Left renal cortex interstitium (tissue), 4 donors: ENCODE results near the gene FBXL20. TPM values are rescaled to one million over a fixed set of nuclear protein-coding genes. Genes with fewer than 3 reads are reported as not detected.
A peak's percentile ranks its signal among the peaks of the same experiment; 100 is the strongest.
"Not testable (repeated sequence)": the region's sequence is repeated elsewhere in the genome, so short reads cannot be mapped to it uniquely, and the experiment has no call there.

Experiments
- DNase-seq, 4 donors: peaks; one replicate each; pipeline ENCODE4 v3.0.0-alpha.2; 2013; ENCODE audit warnings: low read depth in 4 of 4, low spot score in 2 of 4, missing footprints in 1 of 4
- polyA plus RNA-seq, 4 donors: library from polyadenylated mRNA; unstranded; fragments of 120-200 nt; gene quantifications; one replicate each; pipeline ENCODE4 v1.2.1, GENCODE V29; 2013; ENCODE audit not compliant: insufficient read length in 4 of 4

The FBXL20 gene
- polyA plus RNA-seq, 4 donors: 11.4 to 17.4 (median 13.2) TPM

DNA sequence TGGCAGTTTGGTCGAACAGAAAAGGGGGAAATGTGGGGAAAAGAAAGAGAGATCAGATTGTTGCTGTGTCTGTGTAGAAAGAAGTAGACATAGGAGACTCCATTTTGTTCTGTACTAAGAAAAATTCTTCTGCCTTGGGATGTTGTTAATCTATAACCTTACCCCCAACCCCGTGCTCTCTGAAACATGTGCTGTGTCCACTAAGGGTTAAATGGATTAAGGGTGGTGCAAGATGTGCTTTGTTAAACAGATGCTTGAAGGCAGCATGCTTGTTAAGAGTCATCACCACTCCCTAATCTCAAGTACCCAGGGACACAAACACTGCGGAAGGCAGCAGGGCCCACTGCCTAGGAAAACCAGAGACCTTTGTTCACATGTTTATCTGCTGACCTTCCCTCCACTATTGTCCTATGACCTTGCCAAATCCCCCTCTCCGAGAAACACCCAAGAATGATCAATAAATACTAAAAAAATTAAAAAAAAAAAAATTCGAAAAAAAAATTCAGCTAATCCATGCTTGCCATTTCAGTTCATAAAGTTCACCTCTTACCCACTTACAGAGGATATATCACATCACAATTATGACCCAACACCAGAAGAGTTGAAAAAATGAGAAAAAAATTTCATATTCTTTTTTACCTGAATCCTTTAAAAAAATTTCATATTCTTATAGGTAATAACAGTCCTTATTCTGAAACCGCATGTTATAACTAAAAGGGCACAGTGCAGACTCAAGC is 67.2 kb downstream of the FBXL20 start:
- not testable (repeated sequence) for DNase-seq

DNA sequence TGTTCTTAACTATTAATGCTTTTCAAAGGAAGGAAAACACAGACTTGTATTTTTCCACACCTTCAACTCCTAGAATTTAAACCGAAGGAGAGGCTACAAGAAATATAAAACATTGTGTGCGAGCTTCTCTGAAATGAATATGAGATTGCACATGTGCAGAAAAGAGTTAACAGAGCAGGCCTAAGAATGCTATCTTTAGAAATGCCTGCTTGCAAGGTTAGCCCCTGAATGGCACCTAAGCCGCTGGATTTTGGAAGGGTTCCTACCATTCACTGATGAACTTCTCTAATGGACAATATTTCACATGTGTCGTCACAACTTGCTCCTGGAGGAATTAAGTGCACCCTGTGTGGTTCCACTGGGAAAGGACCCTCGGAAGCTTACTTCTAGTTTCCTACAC is 69.3 kb downstream of the FBXL20 start:
- no peak for DNase-seq

DNA sequence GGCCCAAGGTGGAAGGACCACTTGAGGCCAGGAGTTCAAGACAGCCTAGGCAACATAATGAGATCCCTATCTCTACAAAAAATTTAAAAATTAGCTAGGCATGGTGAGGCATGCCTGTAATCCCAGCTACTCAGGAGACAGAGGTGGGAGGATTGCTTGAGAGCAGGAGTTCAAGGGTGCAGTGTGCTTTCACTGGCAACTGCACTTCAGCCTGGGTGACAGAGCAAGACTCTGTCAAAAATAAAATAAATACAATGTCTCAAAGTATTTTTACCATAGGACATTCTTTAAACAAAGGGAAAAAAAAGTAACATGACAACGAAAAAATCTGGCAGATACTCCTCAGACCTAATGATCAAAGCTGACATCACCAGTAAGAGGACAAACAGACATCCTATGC is 72.6 kb downstream of the FBXL20 start:
- DNase-seq: no peak

DNA sequence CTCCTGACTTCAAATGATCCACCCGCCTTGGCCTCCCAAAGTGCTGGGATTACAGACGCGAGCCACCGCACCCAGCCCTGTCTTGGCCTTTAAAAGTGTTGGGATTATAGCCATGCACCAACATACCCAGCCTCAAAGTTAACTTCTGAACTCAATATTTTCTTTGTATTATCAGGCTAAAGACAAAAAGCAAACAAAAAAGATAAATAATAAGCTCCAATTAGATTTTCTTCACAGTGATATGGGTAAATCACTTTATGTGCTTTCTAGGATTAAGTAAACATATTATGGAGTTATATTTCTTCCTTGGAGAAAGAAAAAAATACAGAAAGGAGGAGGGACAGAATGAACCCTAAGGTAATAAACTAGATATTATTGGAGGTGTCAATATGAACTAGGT is 74.3 kb downstream of the FBXL20 start:
- DNase-seq: no peak

DNA sequence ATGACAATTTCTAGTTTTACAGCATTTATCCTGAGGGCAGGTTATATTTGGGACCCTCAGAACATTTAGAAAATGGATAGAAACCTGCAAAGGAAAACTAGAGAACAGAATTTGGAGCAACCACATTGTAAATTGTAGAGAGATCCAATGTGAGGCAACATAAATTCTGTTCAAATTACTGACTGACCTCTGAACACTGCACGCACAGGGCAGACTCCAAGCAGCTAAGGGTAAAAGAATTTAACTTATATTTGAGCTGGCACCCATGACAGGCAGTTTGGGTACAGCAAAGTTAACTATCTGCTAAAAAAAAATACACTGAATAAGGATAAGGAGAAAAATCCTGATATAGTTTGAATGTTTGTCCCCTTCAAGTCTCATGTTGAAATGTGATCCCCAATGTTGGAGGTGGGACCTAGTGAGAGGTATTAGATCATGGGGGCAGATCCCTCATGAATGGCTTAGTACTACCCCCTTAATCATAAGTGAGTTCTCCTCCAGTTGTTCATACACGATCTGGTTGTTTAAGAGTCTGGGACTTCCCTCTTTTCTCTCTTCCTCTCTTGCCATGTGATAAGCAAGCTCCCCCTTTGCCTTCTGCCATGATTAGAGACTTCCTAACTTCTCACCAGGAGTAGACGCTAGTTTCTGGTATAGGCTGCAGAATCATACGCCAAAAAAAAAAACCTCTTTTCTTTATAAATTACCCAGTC is 75.7 kb downstream of the FBXL20 start:
- DNase-seq: no peak

DNA sequence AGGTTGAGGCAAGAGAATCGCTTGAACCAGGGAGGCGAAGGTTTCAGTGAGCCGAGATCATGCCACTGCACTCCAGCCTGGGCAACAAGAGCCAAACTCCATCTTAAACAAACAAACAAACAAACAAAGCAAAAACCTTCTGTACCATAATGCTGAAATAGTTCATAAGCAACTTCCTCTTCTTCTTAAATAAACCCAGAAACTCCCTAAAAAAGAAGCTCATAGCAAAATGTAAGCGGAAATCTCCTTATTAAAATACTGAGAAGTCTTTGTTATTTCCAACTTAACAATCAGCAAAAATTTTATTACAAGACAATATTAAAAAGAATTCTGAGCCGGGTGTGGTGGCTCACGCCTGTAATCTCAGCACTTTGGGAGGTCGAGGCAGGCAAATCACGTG is 82.8 kb downstream of the FBXL20 start:
- no peak for DNase-seq

DNA sequence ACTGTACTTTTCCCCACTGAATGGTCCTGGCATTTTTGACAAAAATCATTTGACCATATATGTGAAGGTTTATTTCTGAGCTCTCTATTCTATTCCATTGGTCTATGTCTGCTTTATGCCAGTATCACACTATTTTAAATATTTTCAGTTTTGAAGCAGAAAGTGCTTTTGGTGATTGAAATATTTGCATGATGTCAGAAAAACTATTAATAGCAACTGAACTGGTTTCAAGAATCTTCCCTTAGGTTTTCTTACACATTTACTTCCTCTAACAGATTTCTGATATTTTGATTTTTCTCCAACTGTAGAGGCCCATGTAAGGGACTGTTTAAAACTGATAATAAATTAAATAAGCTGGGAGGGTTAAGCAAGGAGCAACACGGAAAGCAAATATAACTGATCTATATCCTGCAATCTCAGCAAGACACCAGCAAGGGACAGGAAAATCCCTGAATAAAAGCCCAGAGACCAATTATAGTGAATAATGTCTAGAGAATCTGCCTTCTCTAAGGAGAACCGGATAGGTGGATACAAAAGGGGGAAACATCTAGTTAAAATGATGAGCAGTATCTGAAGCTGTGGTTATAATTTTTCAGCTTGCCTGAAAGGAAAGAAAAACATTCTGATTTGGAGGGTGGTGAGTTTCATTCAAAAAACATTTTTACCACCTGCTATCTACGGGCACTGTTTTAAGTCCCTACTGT is 94.8 kb downstream of the FBXL20 start:
- no peak for DNase-seq

DNA sequence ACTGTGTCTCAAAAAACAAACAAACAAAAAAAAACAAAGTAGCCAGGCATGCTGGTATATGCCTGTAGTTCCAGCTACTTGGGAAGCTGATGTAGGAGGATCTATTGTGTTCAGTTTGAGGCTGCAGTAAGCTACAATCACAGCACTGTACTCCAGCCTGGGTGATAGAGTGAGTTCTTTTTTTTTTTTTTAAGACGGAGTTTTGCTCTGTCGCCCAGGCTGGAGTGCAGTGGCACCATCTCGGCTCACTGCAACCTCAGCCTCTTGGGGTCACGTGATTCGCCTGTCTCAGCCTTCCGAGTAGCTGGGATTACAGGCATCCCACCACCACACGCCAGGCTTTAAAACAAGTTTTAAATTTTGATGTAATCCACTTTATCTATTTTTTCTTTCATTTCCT is 95.4 kb downstream of the FBXL20 start:
- DNase-seq: no peak

DNA sequence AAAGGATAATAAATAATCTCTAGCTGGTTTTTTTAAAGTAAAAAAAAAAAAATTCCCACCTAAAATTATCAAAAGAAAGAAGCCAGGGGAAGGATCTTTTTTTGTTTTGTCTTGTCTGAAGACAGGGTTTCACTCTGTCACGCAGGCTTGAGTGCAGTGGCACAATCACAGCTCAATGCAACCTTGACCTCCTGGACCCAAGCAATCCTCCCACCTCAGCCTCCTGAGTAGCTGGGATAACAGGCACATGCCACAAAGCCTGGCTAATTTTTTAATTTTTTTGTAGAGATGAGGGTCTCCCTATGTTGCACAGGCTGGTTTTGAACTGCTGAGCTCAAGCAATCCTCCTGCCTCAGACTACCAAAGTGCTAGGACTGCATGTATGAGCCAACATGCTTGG is 97.2 kb downstream of the FBXL20 start:
- DNase-seq: no peak

DNA sequence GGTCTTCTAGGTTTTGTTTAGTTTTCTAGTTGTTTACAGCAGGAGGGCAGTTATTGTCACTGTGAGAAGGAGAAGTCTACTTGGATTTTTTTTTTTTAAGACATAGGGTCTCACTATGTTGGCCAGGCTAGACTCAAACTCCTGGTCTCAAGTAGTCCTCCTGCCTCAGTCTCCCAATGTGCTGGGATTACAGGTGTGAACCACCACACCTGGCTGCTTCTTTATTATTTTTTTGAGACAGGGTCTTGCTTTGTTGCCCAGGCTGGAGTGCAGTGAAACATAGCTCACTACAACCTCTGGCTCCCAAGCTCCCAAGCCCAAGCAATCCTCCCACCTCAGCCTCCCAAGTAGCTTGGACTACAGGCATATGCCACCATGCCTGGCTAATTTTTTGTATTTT is 107.4 kb downstream of the FBXL20 start:
- DNase-seq: no peak

DNA sequence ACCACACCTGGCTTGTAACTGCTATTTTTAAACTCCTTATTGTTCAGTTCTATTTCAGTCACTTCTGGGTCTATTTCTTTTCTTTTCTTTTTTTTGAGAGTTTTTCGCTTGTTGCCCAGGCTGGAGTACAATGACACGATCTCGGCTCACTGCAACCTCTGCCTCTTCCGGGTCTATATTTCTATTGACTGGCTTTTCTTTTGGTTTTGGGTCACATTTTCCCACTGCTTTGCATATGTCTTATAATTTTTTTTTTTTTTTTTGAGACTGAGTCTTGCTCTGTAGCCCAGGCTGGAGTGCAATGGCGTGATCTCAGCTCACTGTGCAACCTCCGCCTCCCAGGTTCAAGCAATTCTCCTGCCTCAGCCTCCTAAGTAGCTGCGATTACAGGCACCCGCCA is 108.9 kb downstream of the FBXL20 start:
- not testable (repeated sequence) for DNase-seq

DNA sequence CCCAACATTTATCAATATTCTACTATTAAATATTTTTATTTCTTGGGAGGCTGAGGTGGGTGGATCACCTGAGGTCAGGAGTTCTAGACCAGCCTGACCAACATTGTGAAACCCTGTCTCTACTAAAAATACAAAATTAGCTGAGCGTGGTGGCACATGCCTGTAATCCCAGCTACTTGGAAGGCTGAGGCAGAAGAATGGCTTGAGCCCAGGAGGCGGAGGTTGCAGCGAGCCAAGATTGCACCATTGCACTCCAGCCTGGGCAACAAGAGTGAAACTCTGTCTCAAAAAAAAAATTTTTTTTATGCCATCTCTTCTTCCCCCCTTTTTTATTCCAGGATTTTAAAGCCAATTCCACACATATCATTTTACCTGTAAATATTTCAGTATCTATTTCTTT is 114.9 kb downstream of the FBXL20 start:
- not testable (repeated sequence) for DNase-seq

DNA sequence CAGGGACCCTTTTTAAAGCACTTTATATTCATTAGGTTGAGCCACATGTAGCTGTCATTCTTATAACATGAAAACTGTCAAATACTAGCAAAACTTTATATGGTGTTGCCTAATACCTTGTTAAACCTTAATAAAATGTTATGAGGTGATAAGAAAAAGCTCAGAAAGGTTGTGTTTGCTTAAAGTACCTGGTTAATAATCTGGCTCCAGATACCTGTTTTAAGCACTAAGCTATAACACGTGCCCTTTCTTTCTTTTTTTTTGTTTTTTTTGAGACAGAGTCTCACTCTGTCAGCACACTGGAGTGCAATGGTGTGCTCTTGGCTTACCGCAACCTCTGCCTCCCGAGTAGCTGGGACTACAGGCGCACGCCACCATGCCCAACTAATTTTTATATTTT is 116.7 kb downstream of the FBXL20 start:
- DNase-seq: no peak

DNA sequence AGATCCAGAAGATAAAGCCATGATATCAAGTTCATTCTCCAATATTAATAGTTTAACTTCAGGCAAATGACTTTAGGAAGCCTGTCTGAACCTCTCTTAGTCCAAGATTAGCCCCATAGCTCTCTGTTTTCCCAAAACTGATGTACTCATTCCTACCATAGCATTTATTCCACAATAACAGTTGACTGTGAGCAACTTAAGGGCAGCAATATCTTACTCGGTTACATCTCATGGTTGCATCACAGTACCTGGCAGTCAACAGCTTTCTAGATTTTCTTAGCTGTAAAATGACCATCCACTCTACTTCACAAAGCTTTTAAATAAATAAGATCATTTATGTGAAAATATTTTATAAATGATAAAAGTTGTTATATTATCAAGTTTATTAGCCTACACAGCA is 117.5 kb downstream of the FBXL20 start:
- DNase-seq: no peak

DNA sequence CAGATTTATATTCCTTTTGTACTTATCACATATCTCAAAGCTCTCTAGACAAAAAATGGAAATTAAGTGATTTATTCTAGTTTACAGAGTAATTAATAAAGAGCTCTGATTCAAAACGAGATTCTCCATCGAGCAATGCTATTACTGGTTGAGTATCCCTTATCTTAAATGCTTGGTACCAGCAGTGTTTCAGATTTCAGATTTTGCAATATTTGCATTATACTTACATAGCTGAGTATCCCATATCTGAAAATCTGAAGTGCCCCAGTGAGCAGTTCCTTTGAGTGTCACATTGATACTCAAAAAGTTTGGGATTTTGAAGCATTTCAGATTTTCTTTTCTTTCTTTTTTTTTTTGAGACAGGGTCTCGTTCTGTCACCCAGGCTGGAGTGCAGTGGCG is 118.3 kb downstream of the FBXL20 start:
- no peak for DNase-seq

DNA sequence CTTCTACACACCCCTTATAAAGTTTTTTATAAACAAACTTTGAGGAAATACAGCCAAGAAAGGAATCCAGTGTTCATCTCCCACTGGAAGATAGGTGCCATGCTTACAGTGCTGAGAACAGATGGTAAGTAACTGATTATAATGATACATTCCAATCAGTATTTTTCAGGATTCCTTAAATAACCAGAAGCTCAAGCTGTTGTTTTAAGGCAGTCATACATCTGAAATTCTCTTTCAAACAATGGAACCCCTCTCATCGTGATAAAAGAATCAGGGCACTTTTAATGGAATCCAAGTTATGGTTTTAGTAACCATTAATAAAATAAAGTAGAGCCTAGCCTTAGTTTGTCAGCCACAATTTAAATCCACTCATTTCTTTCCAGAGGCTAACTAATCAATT is 119.6 kb downstream of the FBXL20 start:
- DNase-seq: no peak

DNA sequence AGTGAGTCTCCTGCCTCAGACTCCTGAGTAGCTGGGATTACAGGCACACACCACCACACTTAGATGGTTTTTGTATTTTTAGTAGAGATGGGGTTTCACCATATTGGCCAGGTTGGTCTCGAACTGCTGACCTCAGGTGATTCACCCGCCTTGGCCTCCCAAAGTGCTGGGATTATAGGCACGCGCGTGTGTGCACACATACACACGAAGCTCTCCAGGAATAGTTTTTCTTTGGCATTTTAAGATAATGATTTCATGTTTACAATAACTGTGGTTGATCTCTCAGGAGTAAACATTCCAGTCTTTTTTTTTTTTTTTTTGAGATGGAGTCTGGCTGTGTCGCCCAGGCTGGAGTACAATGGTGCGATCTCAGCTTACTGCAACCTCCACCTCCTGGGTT is 123.2 kb downstream of the FBXL20 start:
- not testable (repeated sequence) for DNase-seq

DNA sequence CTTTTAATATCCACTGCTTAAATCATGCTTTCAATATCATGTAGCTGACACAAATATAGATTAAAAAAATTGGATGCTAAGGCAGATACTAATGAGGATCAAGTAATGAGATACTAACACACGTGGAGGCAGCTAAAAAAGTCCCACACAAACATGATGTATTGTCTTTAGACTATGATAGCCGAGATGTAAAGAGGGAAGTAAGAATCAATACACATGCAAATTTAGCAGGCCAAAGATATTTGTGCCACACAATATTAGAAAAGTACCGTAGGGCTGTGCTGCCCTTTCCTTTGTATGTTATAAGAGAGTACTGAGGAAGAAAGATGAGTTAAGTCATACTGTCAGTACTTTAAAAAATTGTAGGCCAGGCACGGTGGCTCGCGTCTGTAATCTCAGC is 124.3 kb downstream of the FBXL20 start:
- no peak for DNase-seq

DNA sequence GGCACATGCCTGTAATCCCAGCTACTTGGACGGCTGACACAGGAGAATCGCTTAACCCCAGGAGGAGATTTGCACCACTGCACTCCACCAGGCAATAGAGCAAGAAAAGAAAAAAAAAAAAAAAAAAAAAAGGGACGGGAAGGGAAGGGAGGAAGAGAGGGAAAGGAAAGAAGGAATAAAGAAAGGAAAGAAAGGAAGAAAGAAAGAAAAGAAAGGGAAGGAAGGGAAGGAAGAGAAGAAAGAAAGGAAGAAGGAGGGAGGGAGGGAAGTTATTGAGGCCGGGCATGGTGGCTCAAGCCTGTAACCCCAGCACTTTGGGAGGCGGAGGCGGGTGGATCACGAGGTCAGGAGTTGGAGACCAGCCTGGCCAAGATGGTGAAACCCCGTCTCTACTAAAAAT is 125.3 kb downstream of the FBXL20 start:
- no peak for DNase-seq

DNA sequence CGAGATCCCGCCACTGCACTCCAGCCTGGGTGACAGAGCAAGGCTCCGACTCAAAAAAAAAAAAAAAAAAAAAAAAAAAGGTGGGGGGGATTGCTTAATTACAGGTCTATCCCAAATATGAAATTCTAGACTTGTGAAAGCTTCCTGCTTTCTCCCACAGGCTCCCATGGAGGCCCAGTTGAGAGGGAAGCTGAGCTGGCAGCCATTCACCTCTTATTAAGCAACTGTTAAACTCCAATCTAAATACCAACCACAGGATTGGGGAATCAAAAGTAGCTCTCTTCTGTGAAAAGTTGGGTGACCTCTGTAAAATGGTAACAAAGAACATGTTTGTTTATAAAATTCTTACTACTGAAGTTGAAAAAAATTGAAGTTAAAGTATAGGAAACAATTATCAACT is 129.9 kb downstream of the FBXL20 start:
- DNase-seq: no peak

DNA sequence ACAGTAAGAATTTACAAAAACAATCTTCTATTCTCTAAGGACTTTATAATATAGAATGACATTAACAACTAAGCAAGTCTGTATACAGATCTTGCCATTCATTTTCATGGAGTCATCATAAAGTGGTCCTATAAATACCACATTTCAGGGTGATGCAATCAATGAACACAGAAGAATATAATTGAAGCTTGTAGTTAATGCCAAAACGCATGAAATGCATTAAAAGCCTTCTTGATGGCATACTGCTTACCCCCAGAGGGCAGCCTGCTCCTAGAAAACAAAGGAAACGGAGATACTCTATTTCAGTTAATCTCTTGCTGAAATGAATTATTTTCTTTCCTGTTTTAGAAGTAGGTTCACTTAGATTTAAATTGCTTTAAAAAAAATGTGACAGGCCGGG is 130.5 kb downstream of the FBXL20 start:
- peak in 1 of 4 donors; percentile 8 for DNase-seq

DNA sequence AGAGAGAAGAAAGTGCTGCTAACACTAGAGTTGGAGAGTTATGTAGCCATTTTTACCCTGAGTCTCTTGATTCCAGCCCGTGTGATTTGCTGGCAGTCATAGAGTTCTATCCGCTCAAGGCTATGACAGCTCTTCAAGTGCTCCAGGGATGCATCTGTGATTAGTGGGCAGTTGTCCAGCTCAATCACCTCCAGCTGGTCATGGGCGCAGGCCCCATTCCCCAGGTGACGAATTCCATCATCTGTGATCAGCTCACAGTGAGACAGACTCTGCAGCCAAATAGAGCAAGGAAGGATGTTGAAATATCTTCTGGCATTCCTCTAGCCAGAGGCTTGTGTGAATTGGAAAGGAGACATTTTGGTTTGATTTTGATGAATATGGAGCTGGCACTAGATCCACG is 137.3 kb downstream of the FBXL20 start:
- no peak for DNase-seq
